Activated gamma-delta T cell treated with anti-CD3 and anti-CD28 coated beads, Interleukin-2, amount 50 U/mL, for 16 hours (primary cell): Measurements from ENCODE around the gene ELF3.
"Not testable (repeated sequence)": the region's sequence is repeated elsewhere in the genome, so short reads cannot be mapped to it uniquely, and the experiment has no call there.

Experiments used
- DNase-seq: peaks from one replicate; pipeline ENCODE4 v3.0.0-alpha.2; 2020; ENCODE audit warnings: low read depth

ELF3 gene

DNA sequence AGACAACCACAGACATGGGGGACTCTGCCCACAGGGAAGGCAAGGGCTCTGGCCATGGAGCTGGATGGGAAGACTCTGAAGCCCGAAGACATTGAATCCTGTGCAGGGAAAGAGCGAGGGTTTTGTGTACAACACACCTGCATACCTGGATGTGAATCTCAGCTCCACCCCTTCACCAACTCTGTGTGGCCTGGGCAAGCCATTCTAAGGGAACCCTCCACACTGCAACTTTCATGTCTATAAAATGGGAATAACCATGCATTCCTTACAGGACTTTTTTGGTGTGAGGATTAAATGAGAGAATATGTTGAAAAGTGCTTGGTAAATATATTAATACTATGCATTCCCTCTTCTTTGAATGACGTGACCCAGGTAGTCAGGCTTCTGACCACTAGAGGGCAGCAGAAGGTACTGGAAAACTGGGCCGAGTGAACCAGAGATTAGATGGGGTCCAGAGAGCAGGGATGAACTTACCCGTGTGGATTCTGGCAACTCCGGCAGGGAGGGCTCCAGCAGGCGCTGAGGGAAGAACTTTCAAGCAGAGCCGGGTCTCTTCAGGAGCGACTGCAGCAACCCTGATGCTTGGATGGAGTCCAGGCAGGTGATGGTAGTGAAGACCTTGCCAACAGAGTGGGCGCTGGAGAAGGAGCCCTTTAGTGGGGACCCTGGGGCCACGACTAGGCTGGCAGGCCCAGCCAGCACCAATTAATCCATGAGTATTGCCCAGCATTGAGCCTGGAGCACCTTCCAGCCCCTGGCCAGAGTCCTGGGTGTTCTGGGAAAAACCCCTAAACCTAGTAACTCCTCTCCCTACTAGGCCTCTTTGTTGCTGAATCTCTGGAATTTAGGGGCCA, 834 bp upstream of the ELF3 start:
- peak; percentile 47 for DNase-seq

DNA sequence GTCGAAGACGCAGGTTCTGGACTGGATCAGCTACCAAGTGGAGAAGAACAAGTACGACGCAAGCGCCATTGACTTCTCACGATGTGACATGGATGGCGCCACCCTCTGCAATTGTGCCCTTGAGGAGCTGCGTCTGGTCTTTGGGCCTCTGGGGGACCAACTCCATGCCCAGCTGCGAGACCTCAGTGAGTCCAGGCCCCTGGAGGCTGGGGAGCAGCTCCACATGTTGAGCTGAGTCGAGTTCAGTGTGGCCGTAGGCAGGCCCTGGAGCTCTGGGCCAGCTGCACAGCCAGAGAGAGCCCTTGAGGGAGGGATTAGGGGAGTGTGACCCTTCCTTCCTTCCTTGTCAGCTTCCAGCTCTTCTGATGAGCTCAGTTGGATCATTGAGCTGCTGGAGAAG, 1.6 kb downstream of the ELF3 start:
- no peak for DNase-seq

DNA sequence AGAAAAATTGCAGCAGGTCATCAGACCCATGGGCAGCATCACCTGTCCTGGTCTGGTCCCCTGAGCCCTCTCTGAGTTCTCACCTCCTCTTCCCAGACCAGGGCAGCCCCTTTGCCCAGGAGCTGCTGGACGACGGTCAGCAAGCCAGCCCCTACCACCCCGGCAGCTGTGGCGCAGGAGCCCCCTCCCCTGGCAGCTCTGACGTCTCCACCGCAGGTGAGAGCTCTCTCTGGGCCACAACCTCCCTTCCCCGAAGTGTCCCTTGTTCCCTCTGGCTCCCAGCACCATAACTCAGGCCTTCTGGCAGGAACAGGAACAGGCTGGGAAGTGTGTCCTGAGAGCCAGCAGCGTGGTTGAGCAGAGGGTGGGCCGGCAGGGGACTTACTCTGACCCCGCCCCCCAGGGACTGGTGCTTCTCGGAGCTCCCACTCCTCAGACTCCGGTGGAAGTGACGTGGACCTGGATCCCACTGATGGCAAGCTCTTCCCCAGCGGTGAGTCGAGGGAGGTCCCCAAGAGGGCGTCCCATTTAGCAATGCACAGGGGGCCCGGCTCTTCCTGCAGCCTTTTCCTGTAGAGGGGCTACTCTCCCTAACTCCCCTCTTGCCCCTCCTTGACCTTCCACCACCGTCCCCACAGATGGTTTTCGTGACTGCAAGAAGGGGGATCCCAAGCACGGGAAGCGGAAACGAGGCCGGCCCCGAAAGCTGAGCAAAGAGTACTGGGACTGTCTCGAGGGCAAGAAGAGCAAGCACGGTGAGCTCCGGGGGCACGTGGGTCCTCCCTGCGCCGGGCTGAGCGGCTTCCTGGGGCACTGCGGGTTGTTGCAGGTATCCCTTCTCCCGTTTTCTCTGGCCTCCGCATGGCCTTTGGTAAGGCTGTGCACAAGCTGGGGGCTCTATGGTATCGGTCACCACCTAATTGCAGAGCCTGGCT, 2.4 kb downstream of the ELF3 start:
- DNase-seq, result no peak

DNA sequence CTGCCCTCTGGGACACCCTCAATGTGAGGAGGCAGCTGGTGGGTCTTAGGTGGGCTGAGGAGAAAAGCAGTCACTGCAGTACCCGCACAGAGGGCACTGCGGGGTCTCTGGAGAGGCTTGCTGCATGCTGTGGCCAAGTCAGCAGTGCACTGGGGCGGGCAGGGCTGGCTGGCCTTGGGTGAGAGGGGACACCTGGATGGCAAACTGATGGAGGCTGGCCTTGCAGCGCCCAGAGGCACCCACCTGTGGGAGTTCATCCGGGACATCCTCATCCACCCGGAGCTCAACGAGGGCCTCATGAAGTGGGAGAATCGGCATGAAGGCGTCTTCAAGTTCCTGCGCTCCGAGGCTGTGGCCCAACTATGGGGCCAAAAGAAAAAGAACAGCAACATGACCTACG, 3.2 kb downstream of the ELF3 start:
- no peak for DNase-seq

DNA sequence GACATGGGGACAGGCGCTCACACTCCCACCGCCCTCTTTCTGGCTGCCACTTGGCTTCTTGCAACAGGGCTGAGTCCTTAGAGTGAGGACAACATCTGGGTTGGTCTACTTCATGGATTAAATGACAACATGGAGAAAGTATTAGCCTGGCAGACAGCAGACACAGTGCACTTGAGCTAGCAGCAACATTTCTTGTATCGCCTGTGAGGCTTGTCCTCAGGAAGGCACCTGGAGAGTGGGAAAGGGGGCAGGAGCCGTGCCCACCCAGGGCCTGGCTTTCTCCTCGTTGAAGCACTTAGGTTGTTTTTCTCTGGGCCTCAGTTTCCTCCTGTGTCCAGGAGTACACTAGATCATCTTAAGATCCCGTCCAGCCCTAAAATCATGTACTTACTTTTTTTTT, 3.7 kb downstream of the ELF3 start:
- DNase-seq, result no peak

DNA sequence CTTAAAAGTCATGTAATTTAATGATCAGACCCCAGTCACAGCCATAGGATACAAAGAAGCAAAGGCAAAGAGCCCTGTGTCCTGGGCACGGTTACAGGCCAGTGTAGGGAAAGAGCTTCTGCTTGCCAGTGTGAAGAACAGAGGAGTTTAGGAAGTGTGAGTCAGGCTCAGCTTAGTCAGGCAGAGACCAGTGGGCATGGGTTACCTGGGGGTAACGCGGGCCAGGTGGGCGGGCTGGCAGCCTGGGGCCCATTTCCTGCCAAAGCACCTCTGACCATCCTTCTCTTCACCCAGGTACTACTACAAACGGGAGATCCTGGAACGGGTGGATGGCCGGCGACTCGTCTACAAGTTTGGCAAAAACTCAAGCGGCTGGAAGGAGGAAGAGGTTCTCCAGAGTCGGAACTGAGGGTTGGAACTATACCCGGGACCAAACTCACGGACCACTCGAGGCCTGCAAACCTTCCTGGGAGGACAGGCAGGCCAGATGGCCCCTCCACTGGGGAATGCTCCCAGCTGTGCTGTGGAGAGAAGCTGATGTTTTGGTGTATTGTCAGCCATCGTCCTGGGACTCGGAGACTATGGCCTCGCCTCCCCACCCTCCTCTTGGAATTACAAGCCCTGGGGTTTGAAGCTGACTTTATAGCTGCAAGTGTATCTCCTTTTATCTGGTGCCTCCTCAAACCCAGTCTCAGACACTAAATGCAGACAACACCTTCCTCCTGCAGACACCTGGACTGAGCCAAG, 4.7 kb downstream of the ELF3 start:
- no peak for DNase-seq

DNA sequence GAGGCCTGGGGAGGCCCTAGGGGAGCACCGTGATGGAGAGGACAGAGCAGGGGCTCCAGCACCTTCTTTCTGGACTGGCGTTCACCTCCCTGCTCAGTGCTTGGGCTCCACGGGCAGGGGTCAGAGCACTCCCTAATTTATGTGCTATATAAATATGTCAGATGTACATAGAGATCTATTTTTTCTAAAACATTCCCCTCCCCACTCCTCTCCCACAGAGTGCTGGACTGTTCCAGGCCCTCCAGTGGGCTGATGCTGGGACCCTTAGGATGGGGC, 5.2 kb downstream of the ELF3 start:
- no peak for DNase-seq

DNA sequence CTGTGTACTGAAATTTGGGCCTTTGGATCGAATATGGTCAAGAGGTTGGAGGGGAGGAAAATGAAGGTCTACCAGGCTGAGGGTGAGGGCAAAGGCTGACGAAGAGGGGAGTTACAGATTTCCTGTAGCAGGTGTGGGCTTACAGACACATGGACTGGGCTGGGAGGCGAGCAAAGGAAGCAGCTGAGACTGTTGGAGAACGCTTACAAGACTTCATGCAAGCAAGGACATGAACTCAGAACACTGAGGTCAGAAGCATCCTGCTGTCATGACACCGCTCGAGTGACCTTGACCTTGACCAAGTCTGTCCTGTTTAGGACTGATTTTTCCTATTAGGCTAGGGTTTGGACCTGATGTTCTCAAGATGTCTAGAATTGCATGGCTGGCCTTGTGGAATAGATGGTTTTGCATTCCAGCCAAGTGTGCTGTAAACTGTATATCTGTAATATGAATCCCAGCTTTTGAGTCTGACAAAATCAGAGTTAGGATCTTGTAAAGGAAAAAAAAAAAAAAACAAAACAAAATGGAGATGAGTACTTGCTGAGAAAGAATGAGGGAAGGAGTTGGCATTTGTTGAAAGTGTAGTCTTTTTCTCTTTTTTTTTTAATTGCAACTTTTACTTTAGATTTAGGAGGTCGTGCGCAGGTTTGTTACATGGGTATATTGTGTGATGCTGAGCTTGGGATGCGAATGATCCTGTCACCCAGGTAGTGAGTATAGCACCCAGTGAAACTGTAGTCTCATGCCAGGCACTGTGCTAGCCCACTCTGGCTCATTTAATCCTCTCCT, 5.8 kb downstream of the ELF3 start:
- no peak for DNase-seq

DNA sequence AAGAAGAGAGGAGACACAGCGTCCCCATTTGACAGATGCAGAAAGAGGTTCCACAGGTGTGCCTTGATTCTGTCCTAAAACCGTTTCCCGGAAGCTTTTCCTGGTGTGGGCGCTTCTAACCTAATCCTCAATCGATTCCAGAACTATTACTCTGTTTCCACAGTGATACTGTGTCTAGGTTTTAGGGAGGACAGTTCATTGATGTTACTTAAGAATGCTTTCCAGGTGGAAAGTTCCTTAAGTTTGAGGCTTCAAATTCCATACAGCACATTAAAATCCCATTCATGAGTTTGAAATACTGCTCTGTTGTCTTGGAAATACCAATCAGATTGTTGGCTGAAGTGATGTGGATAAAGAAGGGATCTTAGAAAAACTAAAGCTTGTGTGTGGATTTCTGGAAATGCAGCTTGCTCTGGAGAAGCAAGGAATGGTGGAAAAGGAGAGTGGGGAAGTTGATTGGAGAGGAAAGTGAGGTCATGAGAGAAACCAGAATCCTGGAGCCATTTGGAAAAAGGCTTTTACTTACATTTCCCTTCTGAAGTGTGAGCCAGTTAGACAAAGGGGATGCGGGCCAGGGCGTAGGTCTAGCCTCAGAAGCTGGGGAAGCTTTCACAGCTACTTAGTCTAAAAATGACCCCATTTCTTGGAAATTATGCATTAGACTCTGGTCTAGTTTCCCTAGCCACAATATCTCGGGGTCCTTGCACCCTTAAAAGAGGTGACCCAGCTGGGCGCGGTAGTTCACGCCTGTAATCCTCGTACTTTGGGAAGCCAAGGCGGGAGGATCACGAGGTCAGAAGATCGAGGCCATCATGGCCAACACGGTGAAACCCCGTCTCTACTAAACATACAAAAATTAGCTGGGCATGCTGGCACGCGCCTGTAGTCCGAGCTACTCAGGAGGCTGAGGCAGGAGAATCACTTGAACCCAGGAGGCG, 6.7 kb downstream of the ELF3 start:
- DNase-seq, result no peak

DNA sequence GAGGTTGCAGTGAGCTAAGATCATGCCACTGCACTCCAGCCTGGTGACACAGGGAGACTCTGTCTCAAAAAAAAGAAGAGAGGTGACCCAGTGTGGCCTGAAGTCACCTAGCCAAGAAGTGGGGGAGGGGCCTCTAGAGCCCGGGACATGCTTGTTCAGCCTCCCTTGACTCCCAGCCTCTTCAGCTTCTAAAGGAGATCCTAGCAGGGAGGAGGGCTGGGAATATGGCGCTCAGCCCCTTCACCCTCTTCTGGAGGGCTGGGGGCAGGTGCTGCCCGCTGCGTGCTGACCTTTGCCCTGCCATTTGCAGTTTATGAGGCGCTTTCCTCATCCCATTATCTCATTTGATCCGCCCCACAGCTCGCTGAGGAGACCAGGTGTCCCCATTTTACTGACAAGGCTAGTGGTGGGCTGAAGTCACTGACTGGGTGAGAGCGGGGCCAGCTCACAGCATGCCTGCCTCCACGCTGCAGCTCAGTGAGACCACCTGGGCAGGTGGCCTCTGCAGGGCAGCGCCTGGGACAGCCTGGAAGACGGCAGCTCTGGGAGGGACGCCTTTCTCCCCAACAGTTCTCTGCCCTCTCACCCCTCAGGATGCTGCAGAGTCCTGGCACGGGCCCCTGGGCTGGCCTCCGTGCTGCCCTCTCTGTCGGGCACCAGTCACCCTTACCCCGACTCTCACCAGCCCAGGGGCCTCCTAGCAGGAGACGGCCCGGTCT, 7.5 kb downstream of the ELF3 start:
- DNase-seq, result no peak

DNA sequence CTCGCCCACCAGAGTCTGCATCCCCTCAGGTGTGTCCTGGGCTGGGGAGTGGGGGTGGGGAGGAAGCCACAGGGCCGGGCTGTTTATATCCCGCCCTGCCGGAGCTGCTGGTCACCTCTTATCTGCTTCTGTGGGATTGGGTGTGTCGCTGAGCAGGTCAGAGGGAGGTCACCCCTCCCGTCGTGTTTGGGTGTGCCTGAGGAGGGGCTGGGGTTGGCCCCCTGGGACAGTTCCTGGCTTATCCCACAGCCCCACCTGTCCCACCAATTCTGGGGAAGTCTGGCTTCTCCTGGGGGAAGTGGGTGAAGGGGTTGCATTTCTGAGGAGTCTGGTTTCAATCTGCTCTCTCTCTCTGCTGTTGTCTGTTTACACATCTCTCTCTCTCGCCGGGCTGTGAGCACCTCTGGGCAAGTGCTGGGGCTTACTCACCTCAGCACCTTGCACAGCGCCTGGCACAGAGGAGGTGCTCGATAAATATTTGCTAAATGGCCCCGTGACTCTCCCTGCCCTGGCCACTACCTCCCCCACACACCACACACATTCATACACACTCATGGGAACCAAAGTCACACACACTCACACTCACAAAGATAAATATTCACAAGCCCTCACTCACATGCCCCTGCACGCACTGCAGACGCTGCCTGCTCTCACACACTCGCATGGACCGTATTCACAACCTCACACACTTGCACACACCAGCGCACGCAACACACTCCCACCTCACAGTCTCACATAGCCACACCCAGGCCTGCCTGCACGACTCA, 8.3 kb downstream of the ELF3 start:
- no peak for DNase-seq

DNA sequence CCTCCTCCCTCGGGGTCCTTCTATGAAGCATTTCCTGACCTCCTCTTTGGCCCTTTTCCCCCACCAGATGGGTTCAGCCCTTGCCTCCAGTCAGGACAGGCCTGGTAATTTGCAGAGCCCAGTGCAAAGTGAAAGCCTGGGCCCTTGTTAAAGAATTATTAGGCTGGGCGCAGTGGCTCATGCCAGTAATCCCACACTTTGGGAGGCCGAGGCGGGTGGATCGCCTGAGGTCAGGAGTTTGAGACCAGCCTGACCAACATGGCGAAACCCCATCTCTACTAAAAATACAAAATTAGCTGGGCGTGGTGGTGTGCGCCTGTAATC, 8.8 kb downstream of the ELF3 start:
- DNase-seq, result not testable (repeated sequence)

DNA sequence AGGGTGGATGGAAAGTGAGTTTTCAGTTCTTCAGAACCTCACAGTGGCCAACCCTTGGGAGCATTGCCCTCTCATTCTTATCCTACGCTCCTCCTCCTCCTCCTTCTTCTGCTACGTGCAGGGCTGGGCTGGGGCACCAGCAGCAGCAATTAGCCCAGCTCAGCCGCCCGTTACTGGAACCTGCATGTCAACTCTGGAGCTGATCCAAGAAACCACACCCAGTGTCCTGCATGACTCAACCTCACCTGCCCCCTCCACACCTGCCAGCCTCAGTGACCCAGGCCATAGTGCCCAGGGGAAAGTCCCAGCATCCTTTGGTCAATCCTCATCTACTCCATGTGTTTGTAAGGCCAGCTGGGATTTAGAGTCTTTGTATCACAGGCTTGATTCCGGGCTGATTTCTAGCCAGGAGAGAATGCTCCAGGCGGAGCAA, 12.6 kb downstream of the ELF3 start:
- no peak for DNase-seq

DNA sequence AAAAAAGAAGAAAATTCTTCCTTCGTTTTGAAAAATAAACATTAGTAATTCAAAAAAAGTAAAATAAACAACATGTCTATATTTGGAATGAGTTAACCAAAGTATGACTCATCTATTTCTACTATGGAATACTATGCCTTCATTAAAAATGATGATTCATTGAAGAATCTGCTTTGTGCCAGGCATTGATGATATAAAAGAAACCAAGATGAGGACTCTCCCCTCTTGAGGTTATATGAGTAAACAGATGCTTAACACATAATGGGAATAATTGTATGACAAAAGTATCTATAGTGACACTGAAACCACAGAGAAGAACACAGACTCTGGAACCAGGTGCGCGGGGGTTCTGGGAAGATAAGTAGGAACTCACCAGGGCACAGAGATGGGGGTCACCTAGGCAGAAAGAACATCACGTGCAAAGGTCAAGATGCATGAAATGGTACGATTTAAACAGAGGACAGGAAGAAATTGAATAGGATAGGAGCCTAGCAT, 18.8 kb downstream of the ELF3 start:
- DNase-seq, result no peak

DNA sequence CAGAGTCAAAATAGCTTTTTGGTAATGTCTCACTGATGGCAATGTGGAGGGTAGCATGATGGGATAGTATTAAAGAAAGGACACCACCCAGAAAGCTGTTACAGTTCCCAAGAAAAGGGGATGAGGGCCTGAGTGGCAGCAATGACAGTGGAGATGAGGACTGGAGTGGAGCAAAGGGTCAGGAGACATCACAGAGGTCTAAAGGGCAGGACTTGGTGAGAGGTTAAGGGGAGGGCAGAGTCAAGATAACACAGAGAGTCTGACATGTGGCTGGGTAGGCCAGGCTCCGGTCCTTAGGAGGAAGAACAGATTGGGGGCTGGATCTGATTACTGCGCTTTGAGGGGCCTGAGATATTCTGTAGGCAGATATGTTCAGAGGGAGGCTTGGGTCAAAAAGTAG, 19.3 kb downstream of the ELF3 start:
- DNase-seq, result no peak

DNA sequence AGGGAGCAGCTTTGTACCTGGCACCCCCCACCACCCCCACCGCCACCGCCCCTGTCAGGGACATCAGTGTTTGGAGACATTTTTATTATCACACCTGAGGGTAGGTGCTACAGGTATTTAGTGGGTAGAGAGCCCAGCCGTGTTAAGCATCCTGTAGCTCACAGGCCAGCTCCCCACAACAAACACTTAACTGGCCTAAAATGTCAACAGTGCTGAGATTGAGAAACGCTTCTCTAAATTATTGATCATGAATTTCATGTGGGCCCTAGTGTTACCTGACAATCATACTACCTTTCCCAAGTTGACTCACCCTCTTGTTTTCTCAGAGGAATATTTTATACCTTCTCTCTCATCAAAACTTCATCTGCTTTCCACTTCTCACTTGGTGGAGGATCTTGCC, 21.4 kb downstream of the ELF3 start:
- DNase-seq, result no peak

DNA sequence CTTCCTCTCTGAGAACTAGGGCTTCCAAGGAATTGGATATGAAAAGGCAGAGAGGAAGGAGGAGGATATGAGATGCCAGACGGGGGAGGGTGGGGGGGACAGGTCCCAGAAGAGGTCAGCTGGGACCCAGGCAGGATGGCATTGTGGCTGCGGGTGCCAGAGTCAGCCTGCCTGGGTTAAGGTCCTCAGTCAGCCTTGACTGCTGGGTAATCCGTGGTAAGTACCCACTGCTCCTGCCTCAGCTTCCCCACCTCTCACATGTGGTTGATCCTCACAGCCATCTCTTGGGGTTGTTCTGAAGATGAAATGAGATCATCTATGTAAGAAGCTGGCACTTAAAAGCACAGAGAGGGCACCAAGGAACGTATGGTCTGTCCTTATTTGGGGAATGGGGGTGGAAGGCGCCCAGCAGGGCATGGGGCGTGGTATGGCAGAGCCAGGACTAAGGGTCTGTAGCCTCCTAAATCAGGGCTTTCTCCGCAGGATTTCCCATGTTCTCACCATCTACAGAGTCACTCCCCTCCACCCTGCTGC, 23.8 kb downstream of the ELF3 start:
- DNase-seq, result no peak

DNA sequence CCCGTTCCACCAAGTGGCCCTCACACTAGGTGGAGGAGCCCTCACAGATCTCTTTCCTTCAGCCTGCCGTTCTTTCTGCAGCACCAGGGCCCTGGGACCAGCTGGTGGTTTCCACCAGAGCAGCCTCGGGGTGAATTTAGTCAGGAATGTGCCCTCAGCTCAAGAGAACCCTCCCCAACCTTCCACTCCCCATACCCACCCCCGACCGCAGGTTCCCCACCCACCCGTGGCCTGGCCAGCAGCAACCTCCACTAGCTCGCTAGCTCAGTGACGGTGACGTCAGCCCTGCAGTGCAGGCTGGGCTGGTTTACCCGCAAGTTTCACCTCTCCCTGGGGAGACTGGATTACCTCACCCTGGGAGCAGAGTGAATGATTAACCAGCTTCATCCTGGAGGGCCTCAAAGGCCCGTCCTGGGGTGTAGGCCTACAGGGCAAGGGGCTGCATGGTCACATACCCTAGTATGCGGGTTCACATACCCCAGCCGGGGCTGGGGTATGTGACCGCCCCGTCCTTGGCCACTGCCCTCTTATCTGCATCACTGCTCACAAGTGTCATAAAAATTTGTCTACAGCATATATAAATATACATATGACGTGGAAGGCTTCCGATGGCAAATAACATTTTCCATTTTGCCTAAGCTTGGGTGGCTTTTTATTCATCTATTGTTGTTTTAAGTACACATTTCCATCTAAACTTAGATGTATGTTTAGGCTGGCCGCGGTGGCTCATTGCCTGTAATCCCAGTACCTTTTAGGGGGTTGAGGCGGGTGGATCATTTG, 24.5 kb downstream of the ELF3 start:
- no peak for DNase-seq
